ENCODE data around the gene AKT1.

The AKT1 gene

GRCh38 chr14:104750056-104750752, 45.3 kb downstream of the AKT1 start:
- peaks cover 2% of the 10 kb centered on the region for H3K27me3 Mint-ChIP-seq
- intact Hi-C loops (cut with micrococcal nuclease): loop anchor here (5.0 kb wide), 1 partner anchor 272 kb away; the partner anchor contains the start of gene CDCA4
- H3K27ac Mint-ChIP-seq: no peak overlapping the region
- H3K4me3 Mint-ChIP-seq: no peak overlapping the region
- peaks cover 22% of the 10 kb centered on the region for H3K36me3 Mint-ChIP-seq (ENCODE audit: low read depth)
- H3K4me1 Mint-ChIP-seq (ENCODE audit: low read depth): peaks cover 18% of the 10 kb centered on the region
- no peaks in the 10 kb centered on the region for H3K9me3 Mint-ChIP-seq

- H3K4me3 Mint-ChIP-seq: no peak overlapping the region
- H3K9me3 Mint-ChIP-seq: no peaks in the 10 kb centered on the region
- H3K36me3 Mint-ChIP-seq (ENCODE audit: low read depth): peaks cover 15% of the 10 kb centered on the region
- H3K27ac Mint-ChIP-seq: no peak overlapping the region
- peaks cover 7% of the 10 kb centered on the region for H3K4me1 Mint-ChIP-seq (ENCODE audit: low read depth)
- peaks cover 2% of the 10 kb centered on the region for H3K27me3 Mint-ChIP-seq
- intact Hi-C loops (cut with micrococcal nuclease): no loop called here
These were observed 46.4 kb downstream of the AKT1 start for GRCh38 chr14:104749111-104749649.

GRCh38 chr14:104747876-104748275, 47.7 kb downstream of the AKT1 start:
- Mint-ChIP-seq H3K27me3 (peaks cover 2% of the 10 kb centered on the region), H3K4me3 (no peak overlapping the region), H3K36me3 (ENCODE audit: low read depth) (peaks cover 2% of the 10 kb centered on the region), H3K27ac (no peak overlapping the region), H3K4me1 (ENCODE audit: low read depth) (no peaks in the 10 kb centered on the region), H3K9me3 (no peaks in the 10 kb centered on the region)
- intact Hi-C loops (cut with micrococcal nuclease): no loop called here

GRCh38 chr14:104746934-104747481, 48.5 kb downstream of the AKT1 start:
- Mint-ChIP-seq H3K36me3 (ENCODE audit: low read depth) (no peaks in the 10 kb centered on the region), H3K9me3 (no peaks in the 10 kb centered on the region), H3K4me3 (no peak overlapping the region), H3K27ac (no peak overlapping the region), H3K4me1 (ENCODE audit: low read depth) (no peaks in the 10 kb centered on the region), H3K27me3 (peaks cover 2% of the 10 kb centered on the region)
- intact Hi-C loops (cut with micrococcal nuclease): no loop called here

GRCh38 chr14:104746071-104746545, 49.4 kb downstream of the AKT1 start:
- no peaks in the 10 kb centered on the region for H3K4me1 Mint-ChIP-seq (ENCODE audit: low read depth)
- H3K27me3 Mint-ChIP-seq: peaks cover 2% of the 10 kb centered on the region
- no peaks in the 10 kb centered on the region for H3K36me3 Mint-ChIP-seq (ENCODE audit: low read depth)
- no peak overlapping the region for H3K27ac Mint-ChIP-seq
- H3K9me3 Mint-ChIP-seq: no peaks in the 10 kb centered on the region
- intact Hi-C loops (cut with micrococcal nuclease): no loop called here
- H3K4me3 Mint-ChIP-seq: no peak overlapping the region

- no peaks in the 10 kb centered on the region for H3K4me1 Mint-ChIP-seq (ENCODE audit: low read depth)
- no peaks in the 10 kb centered on the region for H3K36me3 Mint-ChIP-seq (ENCODE audit: low read depth)
- H3K9me3 Mint-ChIP-seq: no peaks in the 10 kb centered on the region
- intact Hi-C loops (cut with micrococcal nuclease): no loop called here
- H3K4me3 Mint-ChIP-seq: no peak overlapping the region
- peaks cover 2% of the 10 kb centered on the region for H3K27me3 Mint-ChIP-seq
- no peak overlapping the region for H3K27ac Mint-ChIP-seq
These were observed 50.1 kb downstream of the AKT1 start for GRCh38 chr14:104745431-104745830.

- Mint-ChIP-seq H3K27me3 (peaks cover 2% of the 10 kb centered on the region), H3K9me3 (no peaks in the 10 kb centered on the region), H3K27ac (no peak overlapping the region), H3K36me3 (ENCODE audit: low read depth) (no peaks in the 10 kb centered on the region), H3K4me3 (no peak overlapping the region), H3K4me1 (ENCODE audit: low read depth) (no peaks in the 10 kb centered on the region)
- intact Hi-C loops (cut with micrococcal nuclease): no loop called here
These were observed 51.1 kb downstream of the AKT1 start for GRCh38 chr14:104744484-104744883.

GRCh38 chr14:104743461-104744380, 51.8 kb downstream of the AKT1 start:
- intact Hi-C loops (cut with micrococcal nuclease): no loop called here
- Mint-ChIP-seq H3K27me3 (peaks cover under 1% of the 10 kb centered on the region), H3K4me3 (no peak overlapping the region), H3K27ac (no peak overlapping the region), H3K9me3 (no peaks in the 10 kb centered on the region), H3K36me3 (ENCODE audit: low read depth) (no peaks in the 10 kb centered on the region), H3K4me1 (ENCODE audit: low read depth) (no peaks in the 10 kb centered on the region)

- H3K4me1 Mint-ChIP-seq (ENCODE audit: low read depth): no peaks in the 10 kb centered on the region
- no peak overlapping the region for H3K4me3 Mint-ChIP-seq
- peaks cover 2% of the 10 kb centered on the region for H3K27me3 Mint-ChIP-seq
- no peak overlapping the region for H3K27ac Mint-ChIP-seq
- intact Hi-C loops (cut with micrococcal nuclease): no loop called here
- H3K36me3 Mint-ChIP-seq (ENCODE audit: low read depth): no peaks in the 10 kb centered on the region
- H3K9me3 Mint-ChIP-seq: no peaks in the 10 kb centered on the region
These were observed 52.7 kb downstream of the AKT1 start for GRCh38 chr14:104742586-104743455.

GRCh38 chr14:104741803-104742251, 53.7 kb downstream of the AKT1 start:
- Mint-ChIP-seq H3K27me3 (peaks cover 4% of the 10 kb centered on the region), H3K9me3 (no peaks in the 10 kb centered on the region), H3K27ac (no peak overlapping the region), H3K4me1 (ENCODE audit: low read depth) (peaks cover 9% of the 10 kb centered on the region), H3K36me3 (ENCODE audit: low read depth) (no peaks in the 10 kb centered on the region), H3K4me3 (no peak overlapping the region)
- intact Hi-C loops (cut with micrococcal nuclease): no loop called here

- no peak overlapping the region for H3K27ac Mint-ChIP-seq
- H3K4me1 Mint-ChIP-seq (ENCODE audit: low read depth): peaks cover 13% of the 10 kb centered on the region
- intact Hi-C loops (cut with micrococcal nuclease): no loop called here
- no peak overlapping the region for H3K4me3 Mint-ChIP-seq
- H3K27me3 Mint-ChIP-seq: peaks cover 6% of the 10 kb centered on the region
- H3K9me3 Mint-ChIP-seq: no peaks in the 10 kb centered on the region
- no peaks in the 10 kb centered on the region for H3K36me3 Mint-ChIP-seq (ENCODE audit: low read depth)
These were observed 54.3 kb downstream of the AKT1 start for GRCh38 chr14:104741108-104741802.

GRCh38 chr14:104739546-104740516, 55.7 kb downstream of the AKT1 start:
- Mint-ChIP-seq H3K4me3 (no peak overlapping the region), H3K27ac (no peak overlapping the region), H3K27me3 (peaks cover 6% of the 10 kb centered on the region), H3K36me3 (ENCODE audit: low read depth) (no peaks in the 10 kb centered on the region), H3K9me3 (no peaks in the 10 kb centered on the region), H3K4me1 (ENCODE audit: low read depth) (peaks cover 23% of the 10 kb centered on the region)
- intact Hi-C loops (cut with micrococcal nuclease): no loop called here

Data from dendritic cell treated with granulocyte-macrophage colony-stimulating factor and Interleukin-4, amounts not matched to agents 40 ng/mL and 50 ng/mL, for 4 days (primary cell).